SKM-1 treated with dmso at 0.1 percent for 144 hours (cell line): ENCODE measurements around the gene OSBPL10.
"Not testable (repeated sequence)": the region's sequence is repeated elsewhere in the genome, so short reads cannot be mapped to it uniquely, and the experiment has no call there.

Experiments used
- DNase-seq: peaks from one replicate; lab custom pipeline; 2025; ENCODE audit not compliant: unreplicated experiment; lab: John Stamatoyannopoulos, UW

OSBPL10 gene, protein sequence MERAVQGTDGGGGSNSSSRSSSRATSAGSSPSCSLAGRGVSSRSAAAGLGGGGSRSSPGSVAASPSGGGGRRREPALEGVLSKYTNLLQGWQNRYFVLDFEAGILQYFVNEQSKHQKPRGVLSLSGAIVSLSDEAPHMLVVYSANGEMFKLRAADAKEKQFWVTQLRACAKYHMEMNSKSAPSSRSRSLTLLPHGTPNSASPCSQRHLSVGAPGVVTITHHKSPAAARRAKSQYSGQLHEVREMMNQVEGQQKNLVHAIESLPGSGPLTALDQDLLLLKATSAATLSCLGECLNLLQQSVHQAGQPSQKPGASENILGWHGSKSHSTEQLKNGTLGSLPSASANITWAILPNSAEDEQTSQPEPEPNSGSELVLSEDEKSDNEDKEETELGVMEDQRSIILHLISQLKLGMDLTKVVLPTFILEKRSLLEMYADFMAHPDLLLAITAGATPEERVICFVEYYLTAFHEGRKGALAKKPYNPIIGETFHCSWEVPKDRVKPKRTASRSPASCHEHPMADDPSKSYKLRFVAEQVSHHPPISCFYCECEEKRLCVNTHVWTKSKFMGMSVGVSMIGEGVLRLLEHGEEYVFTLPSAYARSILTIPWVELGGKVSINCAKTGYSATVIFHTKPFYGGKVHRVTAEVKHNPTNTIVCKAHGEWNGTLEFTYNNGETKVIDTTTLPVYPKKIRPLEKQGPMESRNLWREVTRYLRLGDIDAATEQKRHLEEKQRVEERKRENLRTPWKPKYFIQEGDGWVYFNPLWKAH

DNA sequence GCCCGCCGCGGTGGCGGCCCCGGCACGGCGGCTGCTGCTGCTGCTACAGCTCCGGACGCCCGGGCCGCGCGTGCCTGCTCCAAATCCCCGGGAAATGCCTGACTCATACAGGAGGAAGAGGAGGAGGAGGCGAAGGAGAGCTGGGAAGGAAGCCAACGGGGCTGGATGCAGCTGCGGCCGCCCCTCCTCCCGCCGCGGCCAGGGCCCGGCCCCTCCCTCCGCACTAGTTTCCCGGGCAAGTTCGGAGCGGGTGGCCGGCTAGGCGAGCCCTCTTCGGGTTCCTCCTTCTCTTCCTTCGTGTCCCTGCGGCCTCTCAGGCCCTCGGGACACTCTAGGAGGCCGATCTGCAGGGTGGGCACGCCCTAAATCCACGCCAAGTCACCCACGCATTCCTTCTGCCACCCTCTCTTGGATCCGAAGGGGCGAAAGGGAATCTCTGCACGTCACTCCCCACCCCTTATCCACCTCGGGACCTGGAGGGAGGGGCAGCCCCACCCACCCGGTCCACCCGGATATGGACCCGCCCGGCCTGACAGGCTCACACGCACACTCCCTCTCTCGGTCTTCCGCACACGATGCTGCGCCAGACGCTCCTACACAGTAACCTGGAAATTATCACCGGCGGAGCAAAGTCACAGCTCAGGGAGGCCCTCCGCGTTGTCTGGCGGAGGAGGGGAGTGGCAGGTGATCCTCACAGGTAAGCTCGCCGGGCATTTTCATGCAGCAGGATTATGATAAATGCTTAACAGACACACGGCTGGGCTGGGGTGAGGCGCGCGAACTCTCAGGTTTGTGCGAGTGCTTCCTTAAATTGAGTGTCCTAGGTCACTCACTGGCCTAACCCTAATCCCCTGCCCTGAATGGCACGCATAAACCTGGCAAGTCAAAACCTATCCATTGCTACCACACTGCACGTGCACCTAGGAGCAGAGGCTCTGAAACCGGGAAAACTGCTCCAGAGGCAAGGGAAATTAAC lies at the start of gene OSBPL10, which contains the start of gene ZNF860:
Gene OSBPL10 (minus strand): TSS at position 57 of the 976 bp plus-strand sequence. CDS start 83 bp downstream, outside the sequence.
Gene ZNF860 (plus strand): TSS at position 545 of the 976 bp plus-strand sequence. CDS start 7,330 bp downstream, outside the sequence.
- no peak for DNase-seq

DNA sequence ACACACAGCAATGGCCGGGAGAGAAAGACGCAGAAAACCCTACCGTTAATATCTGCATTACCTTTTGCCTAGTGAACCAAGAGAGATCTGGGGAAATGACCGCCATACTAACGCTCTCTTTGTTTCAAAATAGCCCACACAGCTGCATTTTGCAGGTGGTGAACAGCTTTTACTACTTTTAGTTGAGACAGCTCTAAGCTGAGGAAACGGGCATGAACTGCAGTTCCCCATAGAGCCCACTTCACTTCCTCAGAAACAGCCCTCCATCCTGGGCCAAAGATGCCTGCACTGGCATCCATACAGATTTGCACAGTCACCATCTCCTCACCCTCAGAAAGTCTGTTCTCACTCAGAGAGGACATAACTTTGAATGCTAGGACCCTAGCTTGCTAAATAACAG lies 45.5 kb upstream of the OSBPL10 start:
- no peak for DNase-seq

DNA sequence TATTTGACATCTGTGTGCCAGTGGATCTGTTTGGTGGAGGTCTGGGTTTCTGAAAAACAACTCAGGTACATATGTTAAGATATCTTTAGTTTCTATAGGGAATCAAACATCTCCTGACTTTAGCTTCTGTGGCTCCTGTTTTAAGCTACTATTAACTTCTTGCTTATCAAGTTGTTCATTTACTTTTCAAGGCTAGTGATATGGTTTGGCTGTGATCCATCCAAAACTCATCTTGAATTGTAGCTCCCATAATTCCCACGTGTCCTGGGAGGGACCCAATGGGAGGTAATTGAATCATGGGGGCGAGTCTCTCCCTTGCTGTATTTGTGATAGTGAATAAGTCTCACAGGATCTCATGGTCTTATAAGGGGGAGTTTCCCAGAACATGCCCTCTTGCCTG lies 41.9 kb upstream of the OSBPL10 start:
- no peak for DNase-seq

DNA sequence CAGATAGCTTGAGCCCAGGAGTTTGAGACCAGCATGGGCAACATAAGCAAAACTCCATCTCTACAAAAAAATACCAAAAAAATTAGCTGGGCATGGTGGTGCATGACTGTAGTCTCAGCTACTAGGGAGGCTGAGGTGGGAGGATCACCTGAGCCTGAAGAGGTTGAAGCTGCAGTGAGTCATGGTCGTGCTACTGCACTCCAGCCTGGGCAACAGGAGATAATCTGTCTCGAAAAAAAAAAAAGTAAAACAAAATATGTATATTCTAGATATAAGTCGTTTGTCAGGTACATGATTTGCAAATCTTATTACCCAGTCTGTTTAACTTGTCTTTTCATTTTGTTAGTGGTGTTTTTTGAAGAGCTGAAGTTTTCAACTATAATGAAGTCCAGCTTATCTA lies 40.7 kb upstream of the OSBPL10 start:
- no peak for DNase-seq

DNA sequence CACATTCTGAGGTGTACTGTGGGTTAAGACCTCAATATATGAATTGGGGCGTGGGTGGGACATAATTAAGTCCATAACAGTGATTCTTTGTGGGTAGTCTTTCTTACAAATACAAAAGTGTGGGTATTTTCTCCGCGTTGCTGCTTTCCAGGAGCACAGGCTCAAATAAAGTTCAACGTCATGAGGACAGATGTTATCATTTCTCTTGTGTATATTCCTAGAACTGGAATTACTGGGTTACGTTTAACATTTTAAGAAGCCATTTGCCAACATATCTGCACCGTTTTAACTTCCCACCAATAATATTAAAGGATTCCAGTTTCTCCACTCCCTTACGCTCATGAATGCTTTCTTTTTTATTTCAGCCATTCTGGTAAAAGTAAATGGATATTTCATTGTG lies 40.1 kb upstream of the OSBPL10 start:
- DNase-seq = no peak

DNA sequence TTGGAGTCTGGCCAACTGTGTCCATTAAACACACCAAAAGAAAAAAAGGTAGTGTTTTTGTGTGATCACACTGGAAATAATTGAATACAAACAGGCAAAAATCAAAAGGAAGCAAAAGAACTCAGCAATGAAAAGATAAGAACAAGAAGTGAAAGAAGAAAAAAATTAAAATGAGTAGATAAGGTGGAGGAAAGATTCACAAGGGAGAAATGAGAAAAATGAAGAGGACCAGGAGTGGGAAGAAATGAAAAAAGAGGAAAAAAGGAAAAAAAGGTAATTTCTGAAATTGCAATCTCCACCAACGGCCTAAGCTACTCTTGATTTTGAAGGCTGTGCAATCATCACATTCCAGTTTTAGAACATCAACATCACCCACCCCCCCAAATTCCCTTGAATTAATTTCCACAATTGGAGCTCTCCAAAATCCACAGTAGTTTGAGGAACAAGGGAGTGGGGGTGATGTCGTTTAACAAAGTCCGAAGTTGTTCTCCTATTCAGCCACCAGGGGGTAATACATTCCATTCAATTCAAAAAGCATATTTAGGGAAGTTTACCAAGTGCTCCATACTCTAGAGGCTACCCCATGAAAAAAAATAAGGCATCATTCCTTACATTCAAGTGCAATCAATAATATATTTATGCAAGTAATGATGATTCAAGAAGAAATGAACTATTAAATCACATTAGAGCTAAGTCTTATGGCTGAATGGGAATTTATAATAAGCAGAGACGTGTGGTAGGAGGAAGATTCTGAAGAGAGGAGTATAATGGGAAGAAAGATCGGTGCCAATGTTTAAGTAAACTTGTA lies 37.9 kb upstream of the OSBPL10 start:
- peak; percentile 71 for DNase-seq

DNA sequence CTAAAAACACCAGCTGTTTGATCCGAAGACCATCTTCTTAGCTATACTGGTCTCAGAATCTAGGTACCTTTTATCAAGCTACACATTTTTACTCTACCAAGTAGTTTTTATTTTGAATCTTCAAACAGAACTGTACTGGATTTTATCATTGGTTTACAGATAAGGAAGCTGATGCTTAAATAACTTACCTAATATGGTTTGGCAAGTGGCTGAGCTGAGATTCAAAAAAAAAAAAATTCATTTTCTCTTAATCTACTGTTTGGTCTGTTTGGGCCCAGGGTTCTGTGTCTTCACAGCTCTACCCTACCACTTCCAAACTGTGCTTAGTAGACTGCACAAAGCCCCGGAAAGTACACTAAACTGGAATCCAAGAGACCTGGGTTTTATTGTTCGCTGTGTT lies 36.2 kb upstream of the OSBPL10 start:
- no peak for DNase-seq

DNA sequence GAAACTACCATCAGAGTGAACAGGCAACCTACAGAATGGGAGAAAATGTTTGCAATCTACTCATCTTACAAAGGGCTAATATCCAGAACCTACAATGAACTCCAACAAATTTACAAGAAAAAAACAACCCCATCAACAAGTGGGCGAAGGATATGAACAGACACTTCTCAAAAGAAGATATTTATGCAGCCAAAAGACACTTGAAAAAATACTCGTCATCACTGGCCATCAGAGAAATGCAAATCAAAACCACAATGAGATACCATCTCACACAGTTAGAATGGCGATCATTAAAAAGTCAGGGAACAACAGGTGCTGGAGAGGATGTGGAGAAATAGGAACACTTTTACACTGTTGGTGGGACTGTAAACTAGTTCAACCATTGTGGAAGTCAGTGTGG lies 34.6 kb upstream of the OSBPL10 start:
- not testable (repeated sequence) for DNase-seq

DNA sequence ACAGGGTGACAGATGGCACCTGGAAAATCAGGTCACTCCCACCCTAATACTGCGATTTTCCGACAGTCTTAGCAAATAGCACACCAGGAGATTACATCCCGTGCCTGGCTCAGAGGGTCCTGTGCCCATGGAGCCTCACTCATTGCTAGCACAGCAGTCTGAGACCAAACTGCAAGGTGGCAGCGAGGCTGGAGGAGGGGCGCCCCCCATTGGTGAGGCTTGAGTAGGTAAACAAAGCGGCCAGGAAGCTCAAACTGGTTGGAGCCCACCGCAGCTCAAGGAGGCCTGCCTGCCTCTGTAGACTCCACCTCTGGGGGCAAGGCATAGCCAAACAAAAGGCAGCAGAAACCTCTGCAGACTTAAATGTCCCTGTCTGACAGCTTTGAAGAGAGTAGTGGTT lies 29.6 kb upstream of the OSBPL10 start:
- DNase-seq = not testable (repeated sequence)

DNA sequence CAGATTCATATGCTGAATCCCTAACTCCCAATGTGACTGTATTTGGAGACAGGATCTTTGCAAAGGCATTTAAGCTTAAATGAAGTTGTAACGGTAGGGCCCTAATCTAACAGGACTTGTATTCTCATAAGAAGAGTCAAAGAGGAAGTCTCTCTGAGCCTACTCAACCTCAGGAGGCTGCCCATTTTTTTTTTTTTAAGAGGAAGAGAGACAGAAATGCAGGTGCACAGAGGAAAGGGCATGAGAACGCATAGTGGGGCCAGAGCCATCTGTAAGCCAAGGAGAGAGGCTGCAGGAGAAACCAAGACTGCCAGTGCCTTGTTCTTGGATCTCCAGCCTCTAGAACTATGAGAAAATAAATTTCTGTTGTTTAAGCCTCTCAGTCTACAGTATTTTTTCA lies 28.9 kb upstream of the OSBPL10 start:
- DNase-seq = no peak

DNA sequence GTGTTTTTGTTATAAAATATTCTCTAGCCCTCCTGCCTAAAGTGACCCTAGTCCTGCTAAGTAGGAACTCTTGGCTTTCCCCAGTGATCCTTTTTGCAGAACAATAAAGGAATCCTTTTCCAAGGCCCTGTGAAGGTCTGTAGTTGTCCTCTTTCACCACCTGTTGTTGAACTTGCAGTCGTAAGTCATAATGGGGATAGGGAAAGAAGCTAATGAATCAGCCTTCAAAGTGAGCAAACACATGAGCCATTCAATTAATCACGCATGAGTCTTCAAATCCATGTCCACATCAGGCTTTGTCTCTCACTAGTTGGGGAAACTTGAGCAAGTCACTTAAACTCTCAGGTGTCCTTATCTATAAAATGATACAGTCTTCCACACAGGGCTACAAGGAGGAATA lies 28.0 kb upstream of the OSBPL10 start:
- no peak for DNase-seq

DNA sequence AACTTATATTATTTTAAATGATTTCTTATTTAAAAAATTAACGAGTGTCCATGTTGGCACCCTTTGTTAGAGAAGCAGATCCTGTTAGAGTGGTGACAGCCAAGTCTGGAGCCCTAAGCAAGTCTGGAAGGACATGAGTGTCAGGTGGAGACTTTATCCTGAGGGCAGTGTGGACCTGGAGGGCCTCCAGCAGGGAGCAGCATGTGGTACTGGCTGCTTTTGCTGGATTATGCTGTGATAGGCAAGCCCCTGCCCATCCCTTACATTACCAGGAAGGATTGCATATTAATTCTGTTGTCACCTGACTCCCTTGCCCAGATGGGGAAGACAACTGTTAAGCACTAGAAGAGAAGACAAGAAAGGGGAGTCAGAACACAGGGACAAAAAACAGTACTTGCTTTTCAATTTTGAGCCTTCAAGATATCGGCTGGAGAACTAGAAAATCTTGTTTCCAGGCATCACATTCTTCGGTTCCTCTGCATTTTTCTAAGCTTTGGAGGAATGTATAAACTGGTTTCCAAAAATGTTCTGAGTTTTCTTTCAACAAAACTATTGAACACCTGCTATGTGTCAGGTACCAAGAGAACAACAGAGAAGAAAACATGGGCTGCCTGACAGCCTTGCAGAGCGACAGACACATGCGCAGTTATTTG lies 23.2 kb upstream of the OSBPL10 start:
- no peak for DNase-seq

DNA sequence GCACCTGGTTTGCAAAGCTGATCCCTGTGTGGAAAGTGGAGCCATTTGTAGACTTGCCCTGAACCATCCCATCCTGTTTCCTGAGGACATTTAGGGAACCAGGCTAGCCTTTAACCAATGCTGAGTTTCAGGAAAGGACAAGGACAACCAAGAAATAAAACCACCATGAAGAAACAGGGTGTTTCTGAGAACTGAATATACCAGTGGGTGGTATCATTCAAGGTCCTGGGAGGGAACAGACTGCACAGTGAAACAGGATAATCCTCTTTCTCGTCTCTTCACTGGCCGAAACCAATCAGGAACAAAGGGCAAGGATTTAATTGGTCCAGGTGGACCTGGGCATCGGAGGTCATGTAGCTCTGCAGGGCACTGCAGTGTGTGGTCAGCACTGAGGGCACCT lies 22.3 kb upstream of the OSBPL10 start:
- DNase-seq = no peak

DNA sequence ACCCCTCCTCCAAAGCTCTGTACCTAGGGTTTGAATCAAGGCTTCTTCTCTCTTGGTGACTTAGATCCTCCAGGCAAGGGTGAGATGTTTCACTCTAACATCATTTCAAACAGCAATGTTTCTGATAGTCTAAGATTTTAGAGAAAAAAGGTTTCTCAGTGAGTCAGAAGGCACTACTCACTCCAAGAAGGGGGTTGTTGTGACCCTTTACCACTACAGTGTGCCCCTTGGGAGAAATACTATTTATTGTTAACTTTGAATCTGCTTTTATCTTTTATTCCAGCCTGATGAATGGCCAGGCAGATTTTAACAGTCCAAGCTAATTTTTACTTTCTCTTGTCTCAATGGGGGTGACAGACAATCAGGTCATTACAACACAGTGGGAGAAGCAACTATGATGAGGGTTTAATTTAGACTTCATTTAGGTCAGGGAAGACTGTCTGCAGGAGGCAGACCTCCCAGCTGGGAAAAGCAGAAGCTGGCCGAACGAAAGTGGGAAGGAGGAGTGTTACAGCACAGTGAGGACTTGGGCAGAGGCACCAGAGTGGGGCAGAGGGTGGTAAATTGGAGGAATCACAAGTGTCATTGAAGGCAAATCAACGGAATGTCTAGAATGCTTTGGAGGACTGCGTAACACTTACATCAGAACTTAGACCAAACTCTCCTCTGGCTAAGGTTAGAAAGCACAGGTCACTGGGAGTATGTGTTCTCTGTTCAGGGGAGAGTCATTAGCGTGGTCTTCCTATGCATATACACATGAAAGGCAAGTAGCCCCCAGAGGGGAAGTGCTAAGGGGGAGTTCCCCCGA lies 21.7 kb upstream of the OSBPL10 start:
- DNase-seq = no peak

DNA sequence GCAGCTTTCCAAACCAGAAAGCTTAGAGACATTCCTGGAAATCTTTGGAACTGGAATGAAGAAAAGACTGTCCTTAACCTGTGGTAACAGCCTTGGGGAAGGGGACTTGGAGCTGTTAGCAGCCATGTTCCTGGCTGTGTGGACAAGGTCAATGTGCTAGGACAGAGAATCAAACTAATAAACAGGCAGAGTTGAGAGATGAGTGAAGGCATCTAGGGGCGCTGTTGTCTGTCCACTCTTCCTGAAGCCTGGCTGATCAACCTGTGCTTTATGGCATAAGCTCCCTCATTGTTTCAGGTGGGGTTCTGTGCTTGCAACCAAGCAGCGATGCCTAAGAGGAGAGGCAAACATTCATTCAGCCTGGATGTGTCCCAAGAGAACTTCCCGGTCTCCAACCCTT lies 19.8 kb upstream of the OSBPL10 start:
- DNase-seq = no peak

DNA sequence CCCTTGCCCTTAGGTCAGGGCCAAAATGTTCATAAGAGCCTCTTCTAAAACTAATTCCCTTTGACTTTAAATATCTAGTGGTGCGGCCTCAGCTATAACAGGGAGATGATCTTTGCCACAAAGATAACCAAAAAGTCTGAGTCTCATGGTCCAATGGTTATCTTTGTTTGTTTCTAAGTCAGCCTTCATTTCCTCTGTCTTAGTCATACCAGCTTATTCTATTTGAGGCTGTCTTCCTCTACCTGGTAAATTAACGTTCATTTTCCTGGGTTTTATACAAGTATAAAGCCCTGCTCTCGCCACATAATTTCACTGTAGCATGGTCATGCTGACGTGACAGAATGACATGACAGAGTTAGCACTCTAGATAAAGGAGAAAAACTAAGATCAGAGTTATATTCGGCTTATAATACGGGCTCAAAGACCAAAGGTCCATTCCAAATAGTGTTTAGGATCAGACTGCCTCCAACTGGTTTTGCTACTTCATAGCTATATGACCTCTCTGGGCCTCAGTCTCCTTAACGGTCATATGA lies 18.9 kb upstream of the OSBPL10 start:
- DNase-seq = no peak

DNA sequence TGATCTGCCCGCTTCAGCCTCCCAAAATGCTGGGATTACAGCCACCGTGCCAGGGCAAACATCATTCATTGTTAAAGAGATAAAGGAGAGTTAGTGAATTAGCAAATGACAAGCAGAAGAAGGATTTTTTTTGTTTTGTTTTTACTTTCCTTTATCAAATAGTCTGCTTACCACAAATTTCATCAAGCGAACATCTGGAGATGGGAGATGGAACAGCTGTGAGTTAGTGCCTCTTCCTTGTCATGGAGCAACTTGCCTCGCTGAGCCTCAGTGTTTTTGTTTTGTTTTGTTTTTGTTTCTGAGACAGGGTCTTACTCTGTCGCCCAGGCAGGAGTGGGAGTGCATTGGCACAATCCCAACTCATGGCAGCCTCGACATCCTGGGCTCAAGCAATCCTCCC lies 16.4 kb upstream of the OSBPL10 start:
- no peak for DNase-seq

DNA sequence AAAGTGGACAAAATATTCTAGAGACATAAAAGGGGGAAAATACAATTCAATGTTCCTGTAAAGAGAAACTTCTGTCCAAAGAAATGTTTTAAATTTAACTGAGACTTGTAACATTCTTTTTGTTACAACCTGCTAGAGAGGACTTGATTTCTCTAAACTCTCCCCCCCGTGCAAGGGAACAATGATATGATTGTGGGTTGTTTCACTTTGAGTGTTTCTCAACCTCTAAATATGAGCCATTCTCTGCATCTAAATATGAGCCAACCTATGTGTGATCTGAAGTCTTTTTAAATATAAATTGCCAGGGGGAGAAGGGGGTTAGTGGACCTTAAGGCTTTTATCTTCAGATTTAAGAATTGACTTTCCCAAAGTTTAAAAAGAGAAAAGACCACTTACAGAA lies 15.1 kb upstream of the OSBPL10 start:
- no peak for DNase-seq

DNA sequence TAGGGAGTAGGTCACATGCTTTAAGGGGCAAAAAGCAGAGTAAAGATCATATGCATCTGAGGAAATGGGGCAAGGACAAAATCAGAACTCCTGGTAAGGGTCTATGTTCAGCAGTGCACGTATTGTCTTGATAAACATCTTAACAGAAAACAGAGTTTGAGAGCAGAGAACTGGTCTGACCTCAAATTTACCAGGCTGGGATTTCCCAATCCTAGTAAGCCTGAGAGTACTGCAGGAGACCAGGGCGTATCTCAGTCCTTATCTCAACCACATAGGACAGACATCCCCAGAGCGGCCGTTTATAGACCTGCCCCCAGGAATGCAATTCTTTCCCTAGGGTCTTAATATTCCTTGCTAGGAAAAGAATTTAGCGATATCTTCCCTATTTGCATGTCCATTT lies 14.0 kb upstream of the OSBPL10 start:
- DNase-seq = not testable (repeated sequence)
